RWPE2 (cell line): ENCODE results near the gene ANTXR1.
A peak's percentile ranks its signal among the peaks of the same experiment; 100 is the strongest.

ENCODE experiments used
- ATAC-seq: fragments of 200-7000 bp; cut with Tn5 transposase; 3 replicates; pipeline ENCODE4 v1.9.1; 2021; ENCODE audit warnings: low read depth
- DNase-seq: peaks from one replicate; pipeline ENCODE4 v3.0.0-alpha.2; 2020; ENCODE audit warnings: low spot score
- H3K27ac ChIP-seq: fragments of 450-650 bp; 2 replicates; pipeline ENCODE4 v1.5.1; 2017; ENCODE audit warnings: mild to moderate bottlenecking; ENCODE audit not compliant: poor library complexity, severe bottlenecking
- H3K27me3 ChIP-seq: fragments of 250-450 bp; sonication (Bioruptor Pico); 2 replicates; pipeline ENCODE4 v1.5.1; 2021; ENCODE audit warnings: mild to moderate bottlenecking, moderate library complexity; ENCODE audit not compliant: insufficient read depth, poor library complexity, severe bottlenecking
- H3K36me3 ChIP-seq: fragments of 250-450 bp; sonication (Bioruptor Pico); 2 replicates; pipeline ENCODE4 v1.5.1; 2020; ENCODE audit warnings: low read depth, mild to moderate bottlenecking, moderate library complexity
- H3K4me1 ChIP-seq: fragments of 250-450 bp; sonication (Bioruptor Pico); 2 replicates; pipeline ENCODE4 v1.5.1; 2021; ENCODE audit warnings: mild to moderate bottlenecking, moderate library complexity; ENCODE audit not compliant: insufficient read depth, poor library complexity, severe bottlenecking
- H3K4me3 ChIP-seq: fragments of 250-450 bp; sonication (Bioruptor Pico); 2 replicates; pipeline ENCODE4 v1.5.1; 2021; ENCODE audit warnings: mild to moderate bottlenecking, moderate library complexity; ENCODE audit not compliant: severe bottlenecking
- H3K9me3 ChIP-seq: fragments of 250-450 bp; sonication (Bioruptor Pico); 2 replicates; pipeline ENCODE4 v1.5.1; 2021; ENCODE audit warnings: mild to moderate bottlenecking, moderate library complexity; ENCODE audit not compliant: severe bottlenecking
- TF ChIP-seq, protein P1 (sequence below): fragments of 450-650 bp; IDR thresholded peaks from one replicate; pipeline ENCODE4 v1.5.1; 2017; ENCODE audit warnings: mild to moderate bottlenecking, moderate library complexity; ENCODE audit not compliant: poor library complexity, severe bottlenecking

Gene ANTXR1

DNA sequence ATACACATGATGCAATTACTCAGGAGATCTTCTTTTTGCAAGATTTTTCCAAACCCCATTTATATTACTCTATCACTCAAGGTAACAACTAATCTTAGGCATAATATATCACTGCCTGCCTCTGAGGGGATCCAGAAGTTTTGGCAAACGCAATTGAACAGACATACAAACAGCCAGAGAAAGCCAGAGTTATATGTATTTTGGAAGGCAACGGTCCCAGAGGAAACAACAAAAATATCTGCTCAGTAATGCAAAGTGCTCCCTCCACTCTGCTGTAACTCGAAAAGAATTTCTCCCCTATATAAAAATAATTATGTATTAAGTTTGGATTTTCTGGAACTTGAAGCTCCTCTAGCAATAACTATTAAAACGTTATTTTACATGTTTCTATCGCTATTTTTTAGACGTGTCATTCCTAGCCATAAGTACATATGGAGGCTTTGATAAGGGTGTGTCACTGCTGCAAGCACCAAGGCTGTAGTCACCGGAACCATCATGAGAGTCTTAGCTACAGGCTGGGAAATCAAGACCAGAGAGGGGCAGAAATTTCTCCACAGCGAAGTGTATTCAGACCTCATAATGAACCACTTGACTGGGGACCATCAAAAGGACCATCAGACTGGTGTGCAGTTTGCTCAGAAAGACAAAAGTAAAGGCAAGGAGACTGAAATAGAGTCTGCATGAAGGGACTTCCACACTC, 42.3 kb upstream of the ANTXR1 start:
- no peak for DNase-seq
- Histone ChIP-seq H3K9me3 (no peaks in the 10 kb centered on the region), H3K36me3 (no peaks in the 10 kb centered on the region), H3K27ac (peak overlapping the region; percentile 94), H3K27me3 (no peaks in the 10 kb centered on the region), H3K4me1 (peaks cover 19% of the 10 kb centered on the region), H3K4me3 (no peak overlapping the region)
- no peak for ATAC-seq
- TF ChIP-seq, protein P1, sequence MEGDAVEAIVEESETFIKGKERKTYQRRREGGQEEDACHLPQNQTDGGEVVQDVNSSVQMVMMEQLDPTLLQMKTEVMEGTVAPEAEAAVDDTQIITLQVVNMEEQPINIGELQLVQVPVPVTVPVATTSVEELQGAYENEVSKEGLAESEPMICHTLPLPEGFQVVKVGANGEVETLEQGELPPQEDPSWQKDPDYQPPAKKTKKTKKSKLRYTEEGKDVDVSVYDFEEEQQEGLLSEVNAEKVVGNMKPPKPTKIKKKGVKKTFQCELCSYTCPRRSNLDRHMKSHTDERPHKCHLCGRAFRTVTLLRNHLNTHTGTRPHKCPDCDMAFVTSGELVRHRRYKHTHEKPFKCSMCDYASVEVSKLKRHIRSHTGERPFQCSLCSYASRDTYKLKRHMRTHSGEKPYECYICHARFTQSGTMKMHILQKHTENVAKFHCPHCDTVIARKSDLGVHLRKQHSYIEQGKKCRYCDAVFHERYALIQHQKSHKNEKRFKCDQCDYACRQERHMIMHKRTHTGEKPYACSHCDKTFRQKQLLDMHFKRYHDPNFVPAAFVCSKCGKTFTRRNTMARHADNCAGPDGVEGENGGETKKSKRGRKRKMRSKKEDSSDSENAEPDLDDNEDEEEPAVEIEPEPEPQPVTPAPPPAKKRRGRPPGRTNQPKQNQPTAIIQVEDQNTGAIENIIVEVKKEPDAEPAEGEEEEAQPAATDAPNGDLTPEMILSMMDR: no peak

DNA sequence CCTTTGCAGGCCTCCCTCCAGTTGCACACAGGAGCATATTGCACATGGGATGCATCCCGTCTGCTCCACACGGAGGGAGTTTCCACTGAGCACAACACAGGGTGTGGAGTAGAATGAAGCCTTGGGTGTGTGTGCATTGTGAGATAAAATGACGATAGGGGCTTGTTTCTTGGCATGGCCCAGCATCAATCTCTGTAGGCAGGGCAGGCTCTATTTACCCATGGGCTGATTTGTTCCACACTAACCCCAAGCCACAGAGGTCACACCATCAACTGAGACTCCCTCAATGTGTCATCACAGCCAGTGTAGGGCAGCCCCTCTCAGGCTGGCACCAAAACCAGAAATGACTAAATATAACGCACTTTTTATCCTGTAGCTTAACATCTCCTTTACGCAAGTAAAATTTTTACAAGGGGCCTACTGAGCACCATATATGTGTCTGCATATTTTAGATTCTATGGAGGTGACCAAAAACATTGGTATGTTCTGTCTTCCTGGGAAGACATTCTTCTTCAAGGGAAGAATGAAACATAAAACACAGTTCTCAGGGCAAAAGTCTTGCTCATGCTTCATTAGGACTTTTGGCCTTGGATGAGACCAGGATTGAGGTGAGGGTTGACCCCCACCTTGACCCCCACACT, 41.3 kb upstream of the ANTXR1 start:
- H3K9me3 ChIP-seq: no peaks in the 10 kb centered on the region
- peak overlapping the region; percentile 94 for H3K27ac ChIP-seq
- TF ChIP-seq, protein P1: no peak
- no peaks in the 10 kb centered on the region for H3K36me3 ChIP-seq
- DNase-seq: peak; percentile 81
- H3K27me3 ChIP-seq: no peaks in the 10 kb centered on the region
- peaks cover 19% of the 10 kb centered on the region for H3K4me1 ChIP-seq
- peak; percentile 93 for ATAC-seq
- H3K4me3 ChIP-seq: no peak overlapping the region

DNA sequence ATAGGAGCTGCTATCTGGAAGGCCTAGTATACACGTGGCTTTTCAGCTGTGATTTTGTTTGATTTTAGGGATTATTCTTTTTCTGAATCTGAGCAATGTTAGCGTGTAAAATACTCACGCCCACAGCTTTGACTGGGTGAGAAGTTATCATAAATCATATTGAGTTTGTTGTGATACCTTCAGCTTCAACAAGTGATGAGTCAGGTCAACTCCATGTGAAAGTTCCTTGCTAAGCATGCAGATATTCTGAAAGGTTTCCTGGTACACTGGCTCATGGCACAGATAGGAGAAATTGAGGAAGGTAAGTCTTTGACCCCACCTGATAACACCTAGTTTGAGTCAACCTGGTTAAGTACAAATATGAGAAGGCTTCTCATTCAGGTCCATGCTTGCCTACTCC, 38.7 kb upstream of the ANTXR1 start, which contains the start of gene GKN1:
Gene GKN1, plus strand, starts transcription at position 386 of the 400 bp plus-strand sequence. CDS start 42 bp downstream, outside the sequence.
- Histone ChIP-seq H3K4me3 (no peak within 1 kb of the TSS), H3K27ac (no peak within 1 kb of the TSS), H3K27me3 (no peaks in the 10 kb centered on the region), H3K9me3 (no peaks in the 10 kb centered on the region), H3K4me1 (peaks cover 19% of the 10 kb centered on the region), H3K36me3 (no peaks in the 10 kb centered on the region)
- DNase-seq: no peak
- no peak for ATAC-seq
- TF ChIP-seq, protein P1: no peak

DNA sequence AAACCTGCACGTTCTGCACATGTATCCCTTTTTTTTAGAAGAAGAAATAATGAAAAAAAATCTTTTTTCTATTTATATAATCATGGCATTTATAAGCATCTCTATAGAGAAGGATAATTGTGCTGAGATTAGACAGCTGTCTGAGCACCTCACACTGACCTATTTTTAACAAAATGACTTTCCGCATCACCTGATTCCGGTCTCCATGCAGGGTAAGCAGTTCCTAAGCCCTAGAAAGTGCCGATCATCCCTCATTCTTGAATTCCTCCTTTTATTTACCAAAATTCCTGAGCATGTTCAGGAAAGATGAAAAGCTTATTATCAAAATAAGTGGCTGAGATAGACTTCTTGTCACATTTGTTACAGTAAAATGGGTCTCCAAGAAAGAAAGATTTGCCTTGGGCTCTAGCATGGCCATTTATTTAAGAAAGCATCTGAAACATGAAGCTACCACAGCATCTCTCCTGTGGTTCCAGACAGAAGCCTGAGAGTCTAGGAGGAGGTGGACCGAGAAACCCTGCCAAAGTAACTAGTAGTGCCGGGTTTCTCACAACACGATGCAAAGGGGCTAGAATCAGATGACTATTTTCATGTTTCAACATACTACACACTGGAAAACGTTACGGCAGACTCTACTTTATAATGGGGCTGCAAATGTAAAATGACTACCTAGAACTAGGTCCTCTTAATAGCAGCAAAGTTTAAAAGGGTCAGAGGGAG, 37.9 kb upstream of the ANTXR1 start:
- no peak for ATAC-seq
- no peak overlapping the region for H3K4me3 ChIP-seq
- H3K27me3 ChIP-seq: no peaks in the 10 kb centered on the region
- TF ChIP-seq, protein P1: no peak
- no peaks in the 10 kb centered on the region for H3K36me3 ChIP-seq
- peaks cover 19% of the 10 kb centered on the region for H3K4me1 ChIP-seq
- H3K27ac ChIP-seq: no peak overlapping the region
- H3K9me3 ChIP-seq: no peaks in the 10 kb centered on the region
- no peak for DNase-seq
